GM18861 (cell line): ENCODE results near the gene TMEM185A.
A peak's percentile ranks its signal among the peaks of the same experiment; 100 is the strongest.
"Not testable (repeated sequence)": the region's sequence is repeated elsewhere in the genome, so short reads cannot be mapped to it uniquely, and the experiment has no call there.

Source experiments
- ATAC-seq: cut with Tn5 transposase; IDR thresholded peaks from one replicate; pipeline ENCODE4 v1.9.1; 2021; ENCODE audit not compliant: unreplicated experiment

The TMEM185A gene

GRCh38 chrX:149631234-149632165 lies at the start of gene TMEM185A:
Gene TMEM185A (minus strand): TSS chrX:149631792. CDS start chrX:149631580, 212 bp downstream.
- peak; percentile 68 for ATAC-seq

- ATAC-seq = no peak
Observed at GRCh38 chrX:149681182-149681581, 49.6 kb upstream of the TMEM185A start.

DNA sequence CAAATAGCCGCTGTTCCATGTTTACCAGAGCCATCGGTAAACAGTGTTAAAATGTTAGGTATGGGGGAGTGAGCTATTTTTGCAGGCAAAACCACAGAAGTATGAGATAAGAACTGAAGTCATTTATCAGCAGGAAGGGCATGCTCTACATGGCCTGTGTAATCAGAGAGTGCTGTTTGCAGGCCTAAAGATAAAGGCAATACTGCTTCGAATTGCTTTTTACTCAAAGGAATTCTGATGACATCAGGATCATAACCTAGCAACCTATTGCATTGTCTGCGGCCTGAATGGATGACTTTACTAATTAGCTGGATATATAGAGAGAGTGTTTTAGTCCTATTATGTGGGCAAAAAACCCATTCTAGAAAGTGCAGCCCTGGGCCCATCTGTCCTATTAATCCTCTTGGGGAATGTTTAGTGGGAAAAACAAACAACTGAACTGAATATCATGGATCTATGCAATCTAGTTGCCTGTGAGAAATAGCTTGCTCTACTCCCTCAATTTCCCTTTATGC lies 47.6 kb upstream of the TMEM185A start:
- not testable (repeated sequence) for ATAC-seq

DNA sequence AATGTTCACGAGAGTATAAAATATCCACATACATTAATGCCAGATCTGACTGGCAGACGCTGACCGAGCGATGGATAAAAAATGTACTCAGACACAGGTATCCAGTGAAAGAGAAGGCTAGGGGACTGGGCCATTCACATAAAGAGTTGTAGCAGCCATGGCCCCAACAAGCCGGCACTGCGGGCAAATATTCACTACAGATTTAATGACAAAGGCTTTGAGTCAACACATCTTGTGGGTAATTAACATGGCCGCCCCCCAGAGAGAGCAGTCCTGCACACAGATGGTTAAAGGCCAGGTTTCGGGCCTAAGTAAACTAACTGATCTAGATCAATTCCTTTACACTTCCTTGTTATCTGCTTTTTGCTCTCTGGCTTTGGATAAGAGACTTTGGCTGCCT lies 44.0 kb upstream of the TMEM185A start:
- not testable (repeated sequence) for ATAC-seq

DNA sequence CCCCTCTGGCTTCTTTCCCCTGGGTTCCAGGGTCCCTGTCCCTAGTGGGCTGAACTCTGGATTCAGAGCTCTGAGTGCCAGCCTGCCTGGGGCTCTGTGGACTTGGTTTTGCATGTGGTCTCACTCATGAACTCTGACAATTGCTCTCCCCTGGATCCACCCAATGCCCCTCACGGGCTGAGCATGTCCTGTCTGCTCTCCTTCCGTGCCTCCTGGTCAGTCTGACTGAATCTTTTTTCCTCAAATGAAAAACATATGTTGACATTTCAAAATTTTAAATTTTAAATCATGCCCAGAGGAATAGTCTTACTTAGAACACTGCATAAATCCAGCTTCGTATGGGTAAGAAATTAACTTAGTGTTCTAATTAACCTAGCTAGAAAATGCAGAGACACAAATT lies 43.5 kb upstream of the TMEM185A start:
- ATAC-seq = not testable (repeated sequence)

DNA sequence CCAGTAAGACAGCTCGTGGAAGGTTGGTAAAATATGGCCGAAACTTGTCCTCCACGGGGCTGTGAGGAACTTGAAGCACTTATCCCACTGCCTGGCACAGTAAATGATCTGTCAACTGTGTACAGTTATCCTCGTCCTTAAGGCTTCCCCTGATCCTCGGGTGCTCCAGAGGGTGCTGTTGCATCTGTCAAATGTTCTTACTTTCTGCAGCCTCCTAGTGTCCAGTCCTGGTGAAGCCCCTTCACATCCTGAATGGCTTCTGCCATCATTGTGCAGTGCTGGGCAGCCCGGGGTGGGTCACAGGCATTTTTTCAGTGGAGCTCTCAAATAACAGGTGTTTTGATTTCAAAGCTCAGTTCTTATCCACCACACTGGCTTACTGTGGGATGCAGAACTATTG lies 29.0 kb upstream of the TMEM185A start:
- not testable (repeated sequence) for ATAC-seq

DNA sequence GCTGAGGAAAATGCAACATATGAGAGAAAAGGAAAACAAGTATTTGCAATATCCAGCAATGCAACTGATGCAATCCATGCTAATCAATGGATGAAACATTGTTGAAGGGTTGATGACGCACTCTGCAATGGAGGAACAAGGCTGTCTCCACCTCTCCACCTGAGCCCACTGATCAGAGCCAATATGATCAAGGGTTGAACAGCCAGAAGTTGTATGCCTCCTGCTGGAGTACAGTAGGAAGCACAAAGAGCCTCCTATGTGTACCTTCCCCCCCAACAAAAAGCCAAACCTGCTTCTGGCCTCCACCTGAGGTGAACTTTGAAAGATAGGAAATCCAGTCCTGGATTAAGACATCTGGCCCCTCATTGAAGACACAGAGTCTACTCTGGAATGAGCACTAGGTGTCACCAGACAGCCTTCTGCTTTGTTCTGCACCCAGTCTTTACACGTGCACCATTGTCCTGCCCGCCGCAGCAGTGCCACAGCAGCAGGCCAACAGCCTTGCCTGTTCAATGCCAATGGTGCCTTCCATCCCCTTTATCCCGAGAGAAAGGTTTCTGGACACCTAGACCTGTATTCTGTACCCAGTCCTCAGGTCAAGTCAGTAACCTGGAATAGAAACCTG lies 24.8 kb upstream of the TMEM185A start:
- ATAC-seq = not testable (repeated sequence)

GRCh38 chrX:149652232-149652981 lies 20.8 kb upstream of the TMEM185A start:
- ATAC-seq = no peak

DNA sequence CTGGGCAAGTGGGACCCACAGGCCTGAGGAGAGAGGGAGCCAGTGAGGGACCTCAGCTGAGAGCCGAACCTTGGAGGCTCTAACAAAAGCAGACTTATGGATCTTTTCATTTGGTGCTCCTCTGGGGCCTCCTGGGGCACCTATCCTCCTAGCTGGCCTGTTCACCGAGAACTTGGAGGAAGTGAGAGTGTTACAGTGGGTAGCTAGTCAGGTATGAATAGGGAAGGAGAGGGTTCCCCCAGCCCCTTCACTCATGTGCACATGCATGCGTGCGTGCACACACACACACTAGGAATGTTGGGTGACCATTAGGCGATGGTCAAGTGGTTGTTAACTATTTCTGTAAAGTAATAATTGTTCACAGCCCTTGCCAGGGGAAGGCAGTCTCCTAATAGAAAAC lies 18.6 kb upstream of the TMEM185A start:
- ATAC-seq = no peak

- ATAC-seq = no peak
Observed at GRCh38 chrX:149648932-149649331, 17.3 kb upstream of the TMEM185A start.

GRCh38 chrX:149647505-149647904 lies 15.9 kb upstream of the TMEM185A start:
- no peak for ATAC-seq

GRCh38 chrX:149643496-149643895 lies 11.9 kb upstream of the TMEM185A start:
- no peak for ATAC-seq

DNA sequence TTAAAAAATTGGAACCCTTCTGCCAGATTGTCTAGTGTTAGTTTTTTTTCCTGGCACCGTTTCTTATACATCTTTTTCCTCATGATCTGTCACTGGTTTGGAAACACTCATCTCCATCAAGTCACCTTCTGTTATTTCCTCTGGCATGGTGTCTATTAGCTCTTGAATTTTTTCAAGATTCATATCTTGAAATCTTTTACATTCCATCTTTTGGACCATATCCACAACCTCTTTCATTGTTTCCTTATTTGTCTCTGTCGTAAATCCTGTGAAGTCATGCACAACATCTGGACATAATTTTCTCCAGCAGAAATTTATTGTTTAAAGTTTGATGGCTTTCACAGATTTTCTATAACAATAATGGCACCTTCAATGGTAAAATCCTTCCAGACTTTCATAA lies 10.2 kb upstream of the TMEM185A start:
- ATAC-seq = no peak

DNA sequence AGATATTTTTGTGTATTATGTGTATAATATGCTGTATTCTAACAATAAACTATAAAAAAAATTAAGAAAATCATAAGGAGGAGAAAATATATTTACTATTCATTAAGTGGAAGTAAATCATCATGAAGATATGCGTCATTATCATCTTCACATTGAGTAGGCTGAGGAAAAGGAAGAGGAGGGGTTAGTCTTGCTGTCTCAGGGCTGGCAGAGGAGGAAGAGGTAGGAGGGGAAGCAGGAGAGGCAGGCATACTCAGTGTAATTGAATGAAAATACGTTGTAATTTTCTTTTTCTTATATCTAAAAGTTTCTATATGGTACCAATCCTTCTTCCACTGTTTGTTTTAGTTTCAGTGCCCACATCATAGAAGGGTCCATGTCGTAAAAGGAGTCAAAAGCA lies 9.8 kb upstream of the TMEM185A start:
- no peak for ATAC-seq

- ATAC-seq = no peak
Observed at GRCh38 chrX:149639568-149639967, 8.0 kb upstream of the TMEM185A start.

GRCh38 chrX:149638860-149639259 lies 7.3 kb upstream of the TMEM185A start:
- no peak for ATAC-seq

- ATAC-seq = no peak
Observed at GRCh38 chrX:149633511-149633910, 1.9 kb upstream of the TMEM185A start.

- no peak for ATAC-seq
Observed at GRCh38 chrX:149630681-149631233, 835 bp downstream of the TMEM185A start.

- no peak for ATAC-seq
Observed at GRCh38 chrX:149629730-149630387, 1.7 kb downstream of the TMEM185A start.

GRCh38 chrX:149628768-149629167 lies 2.8 kb downstream of the TMEM185A start:
- ATAC-seq = no peak
